HG02763 (cell line): ENCODE measurements around the gene MOCOS.
"Not testable (repeated sequence)": the region's sequence is repeated elsewhere in the genome, so short reads cannot be mapped to it uniquely, and the experiment has no call there.

Source experiments
- ATAC-seq: cut with Tn5 transposase; IDR thresholded peaks from one replicate; pipeline ENCODE4 v1.9.1; 2021; ENCODE audit warnings: mild to moderate bottlenecking, moderate library complexity; ENCODE audit not compliant: unreplicated experiment

The MOCOS gene

DNA sequence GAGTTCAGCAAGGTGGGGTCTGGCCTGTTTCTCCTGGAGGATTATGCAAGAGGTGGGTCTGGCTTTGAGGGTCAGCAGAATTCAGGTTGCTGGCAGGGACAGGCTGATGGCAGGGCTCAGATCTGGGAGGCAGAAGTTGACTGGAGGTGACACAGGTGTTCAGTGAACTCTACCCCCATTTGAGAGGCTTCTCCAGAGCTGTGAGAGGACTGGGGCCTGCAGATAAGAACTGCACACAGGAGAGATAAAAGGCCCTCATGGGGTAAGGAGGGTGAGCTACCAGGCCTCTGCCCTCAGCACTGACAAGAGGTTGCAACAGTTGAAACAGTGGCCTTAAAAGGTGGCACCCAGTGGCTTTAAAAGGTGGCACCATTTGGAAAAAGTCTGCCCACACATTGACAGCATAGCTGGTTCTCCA is 13.1 kb downstream of the MOCOS start:
- no peak for ATAC-seq

DNA sequence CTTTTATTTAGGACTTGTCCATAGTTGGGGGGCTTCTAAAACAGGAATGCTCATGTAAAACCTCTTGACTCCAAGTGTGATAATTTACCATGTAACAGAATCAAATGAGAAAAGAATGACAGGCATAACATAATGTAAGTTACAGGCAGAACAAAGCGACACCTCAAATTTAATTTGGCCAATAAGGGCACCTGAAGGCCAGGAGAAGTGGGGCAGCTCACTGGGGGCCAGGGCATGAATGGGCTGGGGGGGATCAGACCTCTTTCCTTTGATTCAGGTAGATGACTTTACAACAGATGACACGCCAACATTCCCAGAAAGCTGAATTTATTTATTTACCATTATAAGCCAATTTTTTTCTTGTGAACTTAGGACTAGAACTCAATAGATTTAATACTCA is 14.5 kb downstream of the MOCOS start:
- ATAC-seq: no peak

DNA sequence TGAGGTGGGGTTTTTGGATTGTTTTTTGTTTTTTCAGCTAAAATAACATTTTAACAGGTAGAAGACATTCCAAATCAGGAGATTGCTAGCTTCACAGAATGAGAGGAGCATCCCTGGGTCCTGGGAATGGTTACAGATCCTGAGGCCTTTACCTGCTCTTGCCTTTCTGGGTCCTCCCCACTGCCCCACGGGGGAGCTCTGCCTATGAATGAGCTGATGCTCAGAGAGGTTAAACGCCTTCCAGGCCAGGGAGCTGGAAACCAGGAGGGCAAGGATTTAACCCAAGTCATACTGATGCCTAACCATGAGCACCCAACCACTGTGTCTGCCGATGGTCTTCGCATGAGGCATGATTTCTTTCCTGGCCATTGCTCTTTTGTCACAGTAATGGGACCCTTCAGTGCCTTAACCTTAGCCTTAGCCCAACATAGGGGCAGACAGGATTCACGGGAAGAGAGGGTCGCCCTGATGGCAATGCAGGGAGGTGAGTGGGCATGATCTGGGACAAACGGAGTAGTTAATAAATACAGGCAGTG is 16.1 kb downstream of the MOCOS start:
- ATAC-seq: no peak

DNA sequence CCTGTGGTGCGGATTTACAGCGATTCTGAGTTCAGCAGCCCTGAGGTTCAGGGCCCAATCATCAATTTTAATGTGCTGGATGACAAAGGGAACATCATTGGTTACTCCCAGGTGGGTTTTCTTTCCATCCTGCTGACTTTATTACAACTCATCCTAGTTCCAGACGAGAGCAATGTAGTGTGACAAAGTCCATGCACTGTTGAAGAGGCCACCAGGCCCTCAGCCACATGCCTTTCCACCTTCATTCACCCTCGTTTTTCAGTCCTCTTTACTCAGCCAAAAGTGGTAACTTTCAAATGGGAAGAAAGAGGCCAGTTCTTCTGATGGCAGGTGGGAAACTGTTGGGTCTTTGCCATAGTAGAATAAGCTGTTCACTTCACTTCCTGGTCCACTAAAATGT is 17.9 kb downstream of the MOCOS start:
- no peak for ATAC-seq

DNA sequence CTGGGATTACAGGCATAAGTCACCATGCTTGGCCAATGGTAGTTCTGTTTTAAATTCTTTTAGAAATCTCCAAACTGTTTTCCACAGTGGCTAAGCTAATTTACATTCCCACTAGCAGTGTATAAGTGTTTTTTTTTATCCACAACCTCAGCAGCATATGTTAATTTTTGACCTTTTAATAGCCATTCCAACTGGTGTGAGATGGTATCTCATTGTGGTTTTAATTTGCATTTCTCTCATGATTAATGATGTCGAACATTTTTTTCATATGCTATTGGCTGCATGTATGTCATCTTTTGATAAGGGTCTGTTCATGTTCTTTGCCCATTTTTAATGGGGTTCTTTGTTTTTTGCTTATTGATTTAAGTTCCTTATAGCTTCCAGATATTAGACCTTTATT is 20.0 kb downstream of the MOCOS start:
- ATAC-seq: no peak

DNA sequence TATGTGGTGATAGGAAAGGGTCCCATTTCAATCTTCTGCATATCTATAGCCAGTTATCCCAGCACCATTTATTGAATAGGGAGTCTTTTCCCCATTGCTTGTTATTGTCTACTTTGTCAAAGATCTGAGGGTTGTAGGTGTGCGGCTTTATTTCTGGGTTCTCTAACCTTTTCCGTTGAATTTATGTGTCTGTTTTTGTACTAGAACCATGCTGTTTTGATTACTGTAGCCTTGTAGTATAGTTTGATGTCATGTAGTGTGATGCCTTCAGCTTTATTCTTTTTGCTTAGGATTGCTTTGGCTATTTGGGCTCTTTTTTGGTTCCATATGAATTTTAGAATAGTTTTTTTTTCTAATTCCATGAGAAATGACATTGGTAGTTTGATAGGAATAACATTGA is 20.7 kb downstream of the MOCOS start:
- not testable (repeated sequence) for ATAC-seq

DNA sequence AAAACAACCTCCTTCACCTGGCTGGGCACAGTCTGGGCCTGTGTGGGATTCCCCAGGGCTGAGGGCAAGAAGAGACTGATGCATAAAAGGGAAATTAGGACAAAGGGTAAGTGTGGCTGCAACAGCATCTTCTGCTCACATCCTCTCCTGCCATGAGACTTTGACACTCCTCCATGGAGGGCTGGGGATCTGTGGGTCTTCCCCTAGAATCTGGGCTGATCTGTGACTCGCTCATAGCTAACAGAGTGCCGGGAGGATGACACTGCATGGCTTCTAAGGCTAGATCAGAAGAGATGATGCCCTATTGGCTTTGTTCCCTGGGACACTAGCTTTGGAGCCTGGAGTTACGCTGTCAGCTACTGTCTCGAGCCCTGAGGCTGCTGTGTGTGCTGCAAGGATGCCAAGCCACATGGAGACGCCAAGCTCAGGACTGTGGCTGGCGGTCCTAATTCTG is 24.3 kb downstream of the MOCOS start:
- ATAC-seq: no peak

DNA sequence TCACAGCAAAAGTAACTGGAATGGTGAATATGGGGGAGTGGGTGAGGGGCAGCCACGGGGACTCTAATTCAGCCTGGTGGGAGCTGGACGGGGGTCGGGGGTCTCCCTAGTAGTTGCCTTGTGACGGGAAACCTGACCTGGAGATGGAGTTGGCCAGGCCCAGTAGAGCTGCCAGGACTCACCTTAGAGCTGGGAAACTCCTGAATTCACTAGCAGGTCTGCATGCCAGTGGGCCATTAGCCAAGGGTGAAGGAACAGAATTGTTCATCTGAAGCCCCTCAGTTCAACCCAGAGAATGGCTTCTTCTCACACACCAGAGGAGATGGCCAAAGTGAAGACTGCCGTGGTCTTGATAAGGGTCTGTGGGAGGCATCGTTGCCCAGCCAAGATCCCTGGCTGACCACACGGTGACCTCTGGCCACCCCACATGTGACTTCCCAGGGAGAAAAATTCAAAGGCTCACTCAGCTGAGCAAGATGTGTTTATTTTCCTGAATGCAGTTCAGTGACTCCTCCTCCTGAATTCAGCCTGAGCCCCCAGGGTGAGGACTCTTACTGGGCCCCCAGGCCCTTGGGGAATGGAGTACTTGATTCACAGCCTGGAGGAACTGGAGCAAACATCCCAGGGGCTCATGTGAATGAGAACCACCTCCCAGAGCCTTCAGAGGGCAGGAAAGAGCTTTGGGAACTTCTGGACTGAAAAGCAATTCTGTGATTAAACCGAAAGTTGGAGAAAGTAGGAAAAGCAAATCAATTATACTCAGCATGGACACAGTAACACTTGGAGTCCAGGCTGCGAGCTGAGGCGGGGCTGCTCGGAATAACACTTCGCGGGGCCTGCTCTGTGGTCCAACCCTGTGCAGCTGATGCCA is 25.2 kb downstream of the MOCOS start:
- no peak for ATAC-seq

DNA sequence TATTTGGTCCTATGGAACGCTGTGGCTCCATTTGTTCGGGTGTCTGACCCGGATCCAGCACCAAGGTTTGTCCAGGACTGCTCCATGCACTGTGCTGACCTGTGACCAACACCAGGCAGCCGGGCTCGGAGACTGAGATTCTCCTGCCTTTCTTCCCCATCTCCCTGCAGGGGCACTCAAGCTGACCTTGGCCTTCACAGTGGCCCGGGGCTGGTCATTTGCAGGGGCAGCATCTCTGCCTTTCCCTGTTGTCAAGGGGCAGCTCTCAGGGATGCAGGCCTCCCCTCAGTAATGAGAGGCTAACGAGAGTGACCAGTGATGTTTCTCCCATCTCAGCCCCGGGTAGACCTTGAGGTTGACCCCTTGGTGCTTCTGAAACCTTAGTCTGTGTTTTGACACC is 27.5 kb downstream of the MOCOS start:
- no peak for ATAC-seq

DNA sequence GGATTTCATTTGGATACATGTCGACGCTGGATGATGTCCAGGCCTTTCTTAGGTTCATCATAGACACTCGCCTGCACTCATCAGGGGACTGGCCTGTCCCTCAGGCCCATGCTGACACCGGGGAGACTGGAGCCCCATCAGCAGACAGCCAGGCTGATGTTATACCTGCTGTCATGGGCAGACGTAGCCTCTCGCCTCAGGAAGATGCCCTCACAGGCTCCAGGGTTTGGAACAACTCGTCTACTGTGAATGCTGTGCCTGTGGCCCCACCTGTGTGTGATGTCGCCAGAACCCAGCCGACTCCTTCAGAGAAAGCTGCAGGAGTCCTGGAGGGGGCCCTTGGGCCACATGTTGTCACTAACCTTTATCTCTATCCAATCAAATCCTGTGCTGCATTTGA is 28.3 kb downstream of the MOCOS start:
- ATAC-seq: no peak

DNA sequence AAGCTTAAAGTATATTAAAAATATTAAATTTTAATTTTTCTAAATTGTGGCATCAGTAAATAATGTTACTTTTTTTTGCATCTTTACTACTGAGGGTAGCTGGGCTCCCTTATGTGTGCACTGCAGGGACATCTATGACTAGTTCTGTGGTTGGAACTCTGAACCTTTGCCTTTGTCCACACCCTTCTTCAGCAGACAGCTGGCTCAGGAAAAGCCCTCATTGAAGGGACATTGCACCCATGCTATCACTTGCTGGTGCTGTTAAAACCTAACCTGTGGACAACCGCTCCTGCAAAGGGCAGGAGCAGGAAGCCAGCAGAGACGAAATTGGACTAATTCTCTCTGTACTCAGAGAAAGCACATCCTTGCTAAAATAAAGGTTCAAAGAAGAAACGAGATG is 30.1 kb downstream of the MOCOS start:
- no peak for ATAC-seq

DNA sequence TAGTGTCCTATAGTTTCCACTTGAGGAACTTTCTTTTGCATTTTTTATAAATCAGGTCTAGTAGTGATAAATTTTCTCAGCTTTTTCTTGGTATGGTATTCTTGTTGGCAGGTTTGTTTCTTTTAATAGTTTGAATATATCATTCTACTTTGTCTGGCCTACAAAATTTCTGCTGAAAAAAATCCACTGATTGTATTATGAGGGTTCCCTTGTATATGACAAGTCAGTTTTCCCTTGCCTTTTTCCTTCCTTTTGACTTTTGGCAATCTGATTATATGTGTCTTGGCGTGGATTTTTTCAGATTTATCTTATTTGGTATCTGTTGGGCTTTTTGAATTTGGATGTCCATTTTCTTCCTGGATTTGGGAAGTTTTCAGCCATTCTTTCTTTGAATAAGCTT is 41.9 kb downstream of the MOCOS start:
- ATAC-seq: no peak

DNA sequence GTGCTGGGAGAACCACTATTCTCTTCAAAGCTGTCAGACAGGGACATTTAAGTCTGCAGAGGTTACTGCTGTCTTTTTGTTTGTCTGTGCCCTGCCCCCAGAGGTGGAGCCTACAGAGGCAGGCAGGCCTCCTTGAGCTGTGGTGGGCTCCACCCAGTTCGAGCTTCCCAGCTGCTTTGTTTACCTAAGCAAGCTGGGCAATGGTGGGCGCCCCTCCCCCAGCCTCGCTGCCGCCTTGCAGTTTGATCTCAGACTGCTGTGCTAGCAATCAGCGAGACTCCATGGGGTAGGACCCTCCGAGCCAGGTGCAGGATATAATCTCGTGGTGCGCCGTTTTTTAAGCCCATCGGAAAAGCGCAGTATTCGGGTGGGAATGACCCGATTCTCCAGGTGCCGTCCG is 53.2 kb downstream of the MOCOS start:
- ATAC-seq: not testable (repeated sequence)

DNA sequence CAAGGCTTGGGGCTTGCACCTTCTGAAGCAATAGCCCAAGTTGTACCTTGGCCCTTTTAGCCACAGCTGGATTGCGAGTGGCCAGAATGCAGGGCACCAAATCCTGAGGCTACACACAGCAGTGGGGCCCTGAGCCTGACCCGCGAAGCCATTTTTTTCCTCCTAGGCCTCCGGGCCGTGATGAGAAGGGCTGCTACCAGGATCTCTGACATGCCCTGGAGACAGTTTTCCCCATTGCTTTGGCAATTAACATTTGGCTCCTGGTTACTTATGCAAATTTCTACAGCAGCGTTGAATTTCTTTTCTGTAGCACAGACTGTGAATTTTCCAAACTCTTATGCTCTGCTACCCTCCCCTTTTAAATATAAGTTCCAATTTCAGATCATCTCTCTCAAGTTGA is 54.5 kb downstream of the MOCOS start:
- ATAC-seq: no peak

DNA sequence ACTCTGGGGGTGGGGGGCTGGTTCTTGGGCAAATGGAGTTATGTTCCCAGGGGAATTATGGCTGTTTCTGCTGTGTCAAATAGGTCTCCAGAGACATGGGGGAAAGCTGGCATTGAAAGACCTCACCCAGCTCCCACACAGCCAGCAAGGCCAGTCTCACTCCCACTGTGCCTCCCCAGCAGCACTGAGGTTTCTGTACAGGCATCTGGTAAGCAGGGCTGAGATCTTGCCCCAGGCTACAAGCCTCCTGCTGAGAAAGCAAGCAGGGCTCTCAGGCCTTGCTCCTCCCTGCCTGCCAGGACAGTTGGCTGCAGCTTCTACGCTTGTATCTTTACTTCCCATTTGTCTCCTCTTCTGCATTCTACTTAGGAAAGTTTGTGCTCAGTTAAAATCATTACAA is 59.7 kb downstream of the MOCOS start:
- ATAC-seq: no peak

DNA sequence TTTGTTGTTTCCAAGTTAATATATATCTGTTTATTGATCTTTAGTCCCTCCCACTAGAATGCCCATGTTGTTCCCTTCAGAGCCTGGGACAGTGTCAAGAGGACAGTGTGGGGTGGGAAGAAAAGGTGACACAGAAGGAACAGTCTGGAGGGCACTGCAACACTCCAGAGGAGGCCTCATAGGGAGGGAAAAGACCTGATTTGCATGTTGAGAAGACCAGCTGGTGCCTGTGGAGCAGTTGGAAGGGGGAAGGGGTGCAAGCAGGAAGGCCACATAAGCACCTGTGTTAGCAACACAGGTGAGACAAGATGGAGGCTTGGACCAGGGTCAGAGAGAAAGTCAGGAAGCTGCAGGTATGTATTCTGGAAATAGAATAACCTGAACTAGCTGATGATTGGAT is 62.1 kb downstream of the MOCOS start:
- ATAC-seq: no peak

DNA sequence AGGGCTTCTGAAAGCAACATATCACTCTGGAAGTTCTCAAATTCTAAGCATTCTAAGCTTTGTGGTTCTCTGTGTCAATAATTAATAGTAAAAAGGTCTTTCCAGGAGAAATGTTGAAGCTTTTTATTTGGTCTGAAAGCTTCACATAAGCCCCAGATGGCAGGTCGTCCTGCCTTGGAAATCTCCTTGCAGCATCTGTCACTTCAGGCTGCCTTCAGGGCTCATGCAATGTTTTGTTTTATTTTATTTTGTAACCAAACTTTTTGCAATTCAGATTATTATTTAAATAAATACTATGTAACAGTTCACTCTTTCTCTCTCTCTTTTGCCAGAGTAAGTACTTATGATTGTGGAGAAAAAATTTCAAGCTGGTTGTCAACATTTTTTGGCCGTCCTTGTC is 63.5 kb downstream of the MOCOS start:
- no peak for ATAC-seq

DNA sequence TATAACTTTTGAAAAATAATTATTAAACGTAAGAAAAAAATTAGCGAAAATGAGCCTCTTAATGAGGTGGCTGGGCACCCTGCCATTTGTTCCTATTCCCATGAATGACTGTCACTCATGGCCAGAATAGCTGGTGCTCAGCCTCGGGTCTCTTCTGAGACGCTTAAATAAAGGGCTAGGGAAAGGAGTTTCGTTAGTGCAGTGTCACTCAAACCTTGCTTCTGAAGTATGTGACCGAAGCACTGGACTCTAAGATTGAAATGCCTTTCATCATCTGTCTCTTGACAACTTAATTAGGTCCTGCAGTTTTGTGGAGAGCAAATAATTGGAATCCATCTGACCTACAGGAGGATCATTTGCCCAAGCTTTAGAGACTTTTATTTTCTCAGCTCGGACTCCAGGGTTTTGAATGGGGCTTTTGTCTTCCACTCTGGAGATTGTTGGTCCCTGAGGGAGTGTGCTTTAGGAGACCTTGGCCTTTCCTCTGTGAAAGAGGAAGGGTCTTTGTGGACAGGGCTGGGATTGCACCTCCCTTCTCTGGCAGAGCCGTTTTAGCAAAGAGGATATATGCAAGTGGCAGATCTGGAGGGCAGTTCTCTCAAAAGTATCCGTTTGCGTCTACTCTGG is 67.9 kb downstream of the MOCOS start:
- no peak for ATAC-seq

DNA sequence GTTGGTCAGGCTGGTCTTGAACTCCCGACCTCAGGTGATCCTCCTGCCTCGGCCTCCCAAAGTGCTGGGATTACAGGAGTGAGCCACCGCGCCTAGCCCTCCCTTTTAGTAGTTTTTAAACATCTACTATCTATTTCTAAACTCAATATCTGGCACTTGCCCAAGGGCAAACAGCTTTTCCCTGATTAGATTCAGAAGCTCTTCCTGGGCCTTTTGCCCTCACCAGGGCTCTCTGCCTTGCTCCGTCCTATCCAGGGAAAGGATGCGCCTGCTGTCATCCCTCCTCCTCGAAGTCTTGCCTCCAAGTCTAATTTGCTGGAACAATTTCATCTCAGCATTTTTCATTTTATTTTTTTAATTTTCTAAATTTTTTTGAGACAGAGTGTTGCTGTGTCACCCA is 68.8 kb downstream of the MOCOS start:
- ATAC-seq: no peak

DNA sequence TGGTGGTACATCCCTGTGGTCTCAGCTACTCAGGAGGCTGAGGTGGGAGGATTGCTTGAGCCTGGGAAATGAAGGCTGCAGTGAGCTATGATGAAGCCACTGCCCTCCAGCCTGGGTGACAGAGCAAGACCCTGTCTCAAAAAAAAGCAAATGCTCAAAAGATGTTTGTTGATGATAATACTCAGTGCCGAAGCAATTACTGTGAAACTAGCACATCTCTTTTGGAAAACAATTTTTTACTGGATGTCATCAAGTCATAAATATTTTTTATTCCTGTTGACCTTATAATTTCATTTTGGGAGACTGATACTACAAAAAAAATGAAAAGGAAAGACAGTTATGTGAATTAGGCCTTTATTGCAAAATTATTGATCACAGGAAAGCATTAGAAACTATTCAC is 75.7 kb downstream of the MOCOS start:
- ATAC-seq: no peak

DNA sequence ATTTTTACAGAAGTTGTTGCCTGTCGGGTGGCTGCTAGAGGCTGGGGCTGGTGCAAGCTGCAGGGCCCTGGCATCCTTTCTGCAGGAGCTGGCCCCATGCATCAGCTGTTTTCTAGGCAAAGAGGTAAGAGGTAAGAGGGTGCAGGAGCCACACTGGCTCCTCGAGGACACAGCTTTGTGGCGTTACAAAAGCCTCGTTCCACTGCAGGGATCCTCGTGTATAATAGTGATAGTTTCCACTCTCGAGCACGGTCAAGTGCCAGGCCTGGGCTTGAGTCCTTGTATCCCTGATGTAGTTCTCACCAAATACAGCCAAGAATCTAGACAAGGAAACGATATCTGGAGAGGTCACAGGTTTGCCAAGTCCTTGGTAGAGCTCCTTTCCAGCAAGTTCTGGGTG is 77.0 kb downstream of the MOCOS start:
- ATAC-seq: no peak

DNA sequence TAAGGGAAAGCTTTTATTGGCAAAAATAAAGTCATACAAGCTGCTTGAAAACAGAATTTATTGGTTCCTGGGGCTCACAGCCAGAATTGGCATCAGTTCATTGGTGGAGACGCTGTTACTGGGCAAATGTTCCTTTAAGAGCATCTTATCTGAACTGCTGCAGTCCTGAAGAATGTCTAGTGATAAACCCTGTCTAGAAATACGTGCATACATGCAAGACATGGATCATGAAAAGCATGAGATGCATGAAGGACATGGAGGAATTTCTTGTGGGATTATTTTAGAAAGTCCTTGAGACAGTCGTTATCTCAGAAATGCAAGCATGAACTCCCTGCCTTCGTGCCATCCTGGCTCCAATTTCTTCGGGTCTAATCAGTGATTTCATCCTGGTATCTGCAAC is 77.7 kb downstream of the MOCOS start:
- ATAC-seq: no peak
